Kidney glomerular epithelial cell (primary cell): ENCODE data around the gene SLC35E1.

Experiments
- DNase-seq: peaks from one replicate; lab custom pipeline; 2025; lab: John Stamatoyannopoulos, UW

SLC35E1 gene

GRCh38 chr19:16572332-16573211 lies at the start of gene SLC35E1:
TSS of gene SLC35E1 (minus strand) at chr19:16572415. CDS start at chr19:16572364, 51 bp downstream.
- DNase-seq: peak; percentile 91

- DNase-seq: no peak
Measured at GRCh38 chr19:16621165-16621800, 49.1 kb upstream of the SLC35E1 start.

GRCh38 chr19:16620584-16620983 lies 48.4 kb upstream of the SLC35E1 start:
- DNase-seq: no peak

GRCh38 chr19:16620018-16620417 lies 47.8 kb upstream of the SLC35E1 start:
- no peak for DNase-seq

- no peak for DNase-seq
Measured at GRCh38 chr19:16619457-16619856, 47.2 kb upstream of the SLC35E1 start.

GRCh38 chr19:16618248-16618647 lies 46.0 kb upstream of the SLC35E1 start:
- no peak for DNase-seq

- DNase-seq: no peak
Measured at GRCh38 chr19:16615808-16616207, 43.6 kb upstream of the SLC35E1 start.

GRCh38 chr19:16614941-16615340 lies 42.7 kb upstream of the SLC35E1 start:
- DNase-seq: no peak

GRCh38 chr19:16613841-16614240 lies 41.6 kb upstream of the SLC35E1 start:
- DNase-seq: no peak

- no peak for DNase-seq
Measured at GRCh38 chr19:16612636-16613035, 40.4 kb upstream of the SLC35E1 start.

- DNase-seq: no peak
Measured at GRCh38 chr19:16611121-16611520, 38.9 kb upstream of the SLC35E1 start.

GRCh38 chr19:16609511-16610200 lies 37.4 kb upstream of the SLC35E1 start:
- no peak for DNase-seq

- DNase-seq: peak; percentile 26
Measured at GRCh38 chr19:16608290-16608739, 36.1 kb upstream of the SLC35E1 start.

GRCh38 chr19:16607819-16608218 lies 35.6 kb upstream of the SLC35E1 start:
- DNase-seq: no peak

GRCh38 chr19:16605553-16605994 lies 33.4 kb upstream of the SLC35E1 start:
- no peak for DNase-seq

- no peak for DNase-seq
Measured at GRCh38 chr19:16605115-16605514, 32.9 kb upstream of the SLC35E1 start.

GRCh38 chr19:16604615-16605014 lies 32.4 kb upstream of the SLC35E1 start:
- DNase-seq: no peak

- no peak for DNase-seq
Measured at GRCh38 chr19:16603090-16603489, 30.9 kb upstream of the SLC35E1 start.

GRCh38 chr19:16601378-16602052 lies 29.3 kb upstream of the SLC35E1 start:
- DNase-seq: no peak

GRCh38 chr19:16600824-16601223 lies 28.6 kb upstream of the SLC35E1 start:
- DNase-seq: no peak

GRCh38 chr19:16599655-16600346 lies 27.6 kb upstream of the SLC35E1 start:
- DNase-seq: no peak
